ENCODE results near the gene GALNT10. TPM values are rescaled to one million over a fixed set of nuclear protein-coding genes. Genes with fewer than 3 reads are reported as not detected.

The GALNT10 gene
- total and polyA plus RNA-seq, 10 of the 15 experiments (the other 5 are each of a cell fraction or from before 2014, with no cell fraction given): 3.9 to 35.4 (median 15.5) TPM

- TF ChIP-seq TAF1 (IDR thresholded peaks at IDR 0.05; ENCODE audit: borderline replicate concordance, low read depth, low read length) (peak; percentile 98), CBX3 (IDR thresholded peaks at IDR 0.05; ENCODE audit: borderline replicate concordance, low read depth) (no peak), TARDBP (IDR thresholded peaks at IDR 0.05; ENCODE audit: borderline replicate concordance) (no peak), SREBF1 (IDR thresholded peaks at IDR 0.05; ENCODE audit: low read length) (no peak), KDM1A (IDR thresholded peaks at IDR 0.05; ENCODE audit: borderline replicate concordance) (no peak), MXI1 (IDR thresholded peaks at IDR 0.05; ENCODE audit: low read depth, low read length) (no peak), YY1 (IDR thresholded peaks at IDR 0.05; ENCODE audit: low read depth, low read length) (no peak), RFX5 (IDR thresholded peaks at IDR 0.05; ENCODE audit: low read depth, low read length) (no peak), STAT1 (conservative IDR thresholded peaks at IDR 0.05) (no peak), HDAC6 (IDR thresholded peaks at IDR 0.05; ENCODE audit: unreplicated experiment) (no peak), POLR2A (IDR thresholded peaks at IDR 0.05; ENCODE audit: low read depth, low read length) (peak; percentile 84), EGR1 (IDR thresholded peaks at IDR 0.05; ENCODE audit: borderline replicate concordance in 1 of 2, low read depth in 2 of 2, low read length in 2 of 2) (peak in 1 of 2 experiments; percentile 69; a peak in 1 of 3 replicates), RB1 (IDR thresholded peaks at IDR 0.05; ENCODE audit: borderline replicate concordance) (no peak), LARP7 (IDR thresholded peaks at IDR 0.05) (peak; percentile 54; the same call in 1 of the 2 replicates), NBN (IDR thresholded peaks at IDR 0.05) (no peak), RUNX3 (IDR thresholded peaks at IDR 0.05; ENCODE audit: low read length) (no peak), PKNOX1 (IDR thresholded peaks at IDR 0.05) (no peak), CHD1 (IDR thresholded peaks at IDR 0.05; ENCODE audit: low read depth, low read length) (peak; percentile 8; the same call in 1 of the 2 replicates), HCFC1 (IDR thresholded peaks at IDR 0.05; ENCODE audit: low read length) (no peak)
- TF ChIP-seq, protein P1, sequence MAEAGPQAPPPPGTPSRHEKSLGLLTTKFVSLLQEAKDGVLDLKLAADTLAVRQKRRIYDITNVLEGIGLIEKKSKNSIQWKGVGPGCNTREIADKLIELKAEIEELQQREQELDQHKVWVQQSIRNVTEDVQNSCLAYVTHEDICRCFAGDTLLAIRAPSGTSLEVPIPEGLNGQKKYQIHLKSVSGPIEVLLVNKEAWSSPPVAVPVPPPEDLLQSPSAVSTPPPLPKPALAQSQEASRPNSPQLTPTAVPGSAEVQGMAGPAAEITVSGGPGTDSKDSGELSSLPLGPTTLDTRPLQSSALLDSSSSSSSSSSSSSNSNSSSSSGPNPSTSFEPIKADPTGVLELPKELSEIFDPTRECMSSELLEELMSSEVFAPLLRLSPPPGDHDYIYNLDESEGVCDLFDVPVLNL (IDR thresholded peaks at IDR 0.05; ENCODE audit: low read depth, low read length): no peak
- TF ChIP-seq, protein P2, sequence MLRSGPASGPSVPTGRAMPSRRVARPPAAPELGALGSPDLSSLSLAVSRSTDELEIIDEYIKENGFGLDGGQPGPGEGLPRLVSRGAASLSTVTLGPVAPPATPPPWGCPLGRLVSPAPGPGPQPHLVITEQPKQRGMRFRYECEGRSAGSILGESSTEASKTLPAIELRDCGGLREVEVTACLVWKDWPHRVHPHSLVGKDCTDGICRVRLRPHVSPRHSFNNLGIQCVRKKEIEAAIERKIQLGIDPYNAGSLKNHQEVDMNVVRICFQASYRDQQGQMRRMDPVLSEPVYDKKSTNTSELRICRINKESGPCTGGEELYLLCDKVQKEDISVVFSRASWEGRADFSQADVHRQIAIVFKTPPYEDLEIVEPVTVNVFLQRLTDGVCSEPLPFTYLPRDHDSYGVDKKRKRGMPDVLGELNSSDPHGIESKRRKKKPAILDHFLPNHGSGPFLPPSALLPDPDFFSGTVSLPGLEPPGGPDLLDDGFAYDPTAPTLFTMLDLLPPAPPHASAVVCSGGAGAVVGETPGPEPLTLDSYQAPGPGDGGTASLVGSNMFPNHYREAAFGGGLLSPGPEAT (IDR thresholded peaks at IDR 0.05; ENCODE audit: low read depth): no peak
- TF ChIP-seq, protein P3, sequence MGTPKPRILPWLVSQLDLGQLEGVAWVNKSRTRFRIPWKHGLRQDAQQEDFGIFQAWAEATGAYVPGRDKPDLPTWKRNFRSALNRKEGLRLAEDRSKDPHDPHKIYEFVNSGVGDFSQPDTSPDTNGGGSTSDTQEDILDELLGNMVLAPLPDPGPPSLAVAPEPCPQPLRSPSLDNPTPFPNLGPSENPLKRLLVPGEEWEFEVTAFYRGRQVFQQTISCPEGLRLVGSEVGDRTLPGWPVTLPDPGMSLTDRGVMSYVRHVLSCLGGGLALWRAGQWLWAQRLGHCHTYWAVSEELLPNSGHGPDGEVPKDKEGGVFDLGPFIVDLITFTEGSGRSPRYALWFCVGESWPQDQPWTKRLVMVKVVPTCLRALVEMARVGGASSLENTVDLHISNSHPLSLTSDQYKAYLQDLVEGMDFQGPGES (IDR thresholded peaks at IDR 0.05): no peak
- TF ChIP-seq, protein P4, sequence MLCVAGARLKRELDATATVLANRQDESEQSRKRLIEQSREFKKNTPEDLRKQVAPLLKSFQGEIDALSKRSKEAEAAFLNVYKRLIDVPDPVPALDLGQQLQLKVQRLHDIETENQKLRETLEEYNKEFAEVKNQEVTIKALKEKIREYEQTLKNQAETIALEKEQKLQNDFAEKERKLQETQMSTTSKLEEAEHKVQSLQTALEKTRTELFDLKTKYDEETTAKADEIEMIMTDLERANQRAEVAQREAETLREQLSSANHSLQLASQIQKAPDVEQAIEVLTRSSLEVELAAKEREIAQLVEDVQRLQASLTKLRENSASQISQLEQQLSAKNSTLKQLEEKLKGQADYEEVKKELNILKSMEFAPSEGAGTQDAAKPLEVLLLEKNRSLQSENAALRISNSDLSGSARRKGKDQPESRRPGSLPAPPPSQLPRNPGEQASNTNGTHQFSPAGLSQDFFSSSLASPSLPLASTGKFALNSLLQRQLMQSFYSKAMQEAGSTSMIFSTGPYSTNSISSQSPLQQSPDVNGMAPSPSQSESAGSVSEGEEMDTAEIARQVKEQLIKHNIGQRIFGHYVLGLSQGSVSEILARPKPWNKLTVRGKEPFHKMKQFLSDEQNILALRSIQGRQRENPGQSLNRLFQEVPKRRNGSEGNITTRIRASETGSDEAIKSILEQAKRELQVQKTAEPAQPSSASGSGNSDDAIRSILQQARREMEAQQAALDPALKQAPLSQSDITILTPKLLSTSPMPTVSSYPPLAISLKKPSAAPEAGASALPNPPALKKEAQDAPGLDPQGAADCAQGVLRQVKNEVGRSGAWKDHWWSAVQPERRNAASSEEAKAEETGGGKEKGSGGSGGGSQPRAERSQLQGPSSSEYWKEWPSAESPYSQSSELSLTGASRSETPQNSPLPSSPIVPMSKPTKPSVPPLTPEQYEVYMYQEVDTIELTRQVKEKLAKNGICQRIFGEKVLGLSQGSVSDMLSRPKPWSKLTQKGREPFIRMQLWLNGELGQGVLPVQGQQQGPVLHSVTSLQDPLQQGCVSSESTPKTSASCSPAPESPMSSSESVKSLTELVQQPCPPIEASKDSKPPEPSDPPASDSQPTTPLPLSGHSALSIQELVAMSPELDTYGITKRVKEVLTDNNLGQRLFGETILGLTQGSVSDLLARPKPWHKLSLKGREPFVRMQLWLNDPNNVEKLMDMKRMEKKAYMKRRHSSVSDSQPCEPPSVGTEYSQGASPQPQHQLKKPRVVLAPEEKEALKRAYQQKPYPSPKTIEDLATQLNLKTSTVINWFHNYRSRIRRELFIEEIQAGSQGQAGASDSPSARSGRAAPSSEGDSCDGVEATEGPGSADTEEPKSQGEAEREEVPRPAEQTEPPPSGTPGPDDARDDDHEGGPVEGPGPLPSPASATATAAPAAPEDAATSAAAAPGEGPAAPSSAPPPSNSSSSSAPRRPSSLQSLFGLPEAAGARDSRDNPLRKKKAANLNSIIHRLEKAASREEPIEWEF (IDR thresholded peaks at IDR 0.05; ENCODE audit: insufficient replicate concordance, low read depth, low read length): no peak
Observed at GRCh38 chr5:154190595-154191304, at the start of gene GALNT10 (continued).
